HG03521 (cell line): Measurements from ENCODE around the gene TFF2.

Source experiments
- ATAC-seq: cut with Tn5 transposase; IDR thresholded peaks from one replicate; pipeline ENCODE4 v1.9.1; 2021; ENCODE audit warnings: mild to moderate bottlenecking, moderate library complexity; ENCODE audit not compliant: unreplicated experiment

TFF2 gene

DNA sequence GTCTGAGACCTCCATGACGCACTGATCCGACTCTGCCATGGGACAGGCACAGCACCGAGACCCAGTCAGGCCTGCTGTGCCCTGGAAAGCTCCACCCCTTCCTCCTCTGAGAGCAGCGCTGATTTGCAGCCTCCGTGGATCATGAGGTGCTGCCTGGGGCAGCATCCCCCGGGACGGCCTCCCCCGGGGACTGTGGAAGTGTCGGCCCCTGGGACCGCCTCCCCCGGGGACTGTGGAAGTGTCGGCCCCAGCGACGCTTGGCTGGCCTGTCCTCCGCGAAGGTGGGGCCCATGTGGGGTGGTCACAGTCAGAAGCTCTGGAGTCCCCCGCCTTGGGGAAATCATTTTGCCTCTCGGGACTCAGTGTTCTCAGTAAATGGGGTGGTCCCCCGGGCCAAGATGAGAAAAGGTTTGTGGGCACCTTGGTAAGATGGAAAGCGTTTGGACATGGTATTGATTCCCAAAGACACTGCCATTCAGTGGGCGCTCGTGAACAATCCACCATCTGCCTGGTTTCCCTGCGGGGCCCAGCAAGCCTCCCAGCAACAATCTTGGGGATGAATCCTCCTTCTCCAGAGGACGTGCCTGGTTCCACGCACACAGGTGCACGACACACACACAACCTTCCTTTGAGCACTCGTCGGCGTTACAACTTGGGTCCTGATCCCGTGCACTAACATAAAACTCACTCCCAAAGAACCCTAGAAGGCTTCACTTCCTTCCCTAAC, 3.0 kb downstream of the TFF2 start:
- ATAC-seq = no peak

GRCh38 chr21:42346866-42347600, 3.8 kb downstream of the TFF2 start:
- no peak for ATAC-seq

GRCh38 chr21:42346441-42346840, 4.4 kb downstream of the TFF2 start:
- ATAC-seq = no peak

DNA sequence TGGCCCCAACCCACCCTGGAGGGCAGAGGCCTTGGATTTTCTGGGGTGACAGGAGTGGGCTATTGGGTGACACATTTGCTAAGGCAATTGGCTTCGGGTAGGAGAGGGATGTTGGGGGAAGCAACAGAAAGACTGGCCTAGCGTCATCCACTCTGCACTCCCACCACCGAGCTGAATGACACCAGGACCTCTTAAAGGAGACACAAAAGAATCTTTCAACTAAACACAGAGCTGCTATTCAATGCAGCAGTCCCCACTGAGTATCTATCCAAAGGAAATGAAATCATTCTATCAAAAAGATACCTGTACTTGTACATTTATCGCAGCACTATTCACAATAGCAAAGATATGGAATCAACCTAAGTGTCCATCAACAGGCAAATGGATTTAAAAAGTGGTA, 6.2 kb downstream of the TFF2 start:
- ATAC-seq = no peak

DNA sequence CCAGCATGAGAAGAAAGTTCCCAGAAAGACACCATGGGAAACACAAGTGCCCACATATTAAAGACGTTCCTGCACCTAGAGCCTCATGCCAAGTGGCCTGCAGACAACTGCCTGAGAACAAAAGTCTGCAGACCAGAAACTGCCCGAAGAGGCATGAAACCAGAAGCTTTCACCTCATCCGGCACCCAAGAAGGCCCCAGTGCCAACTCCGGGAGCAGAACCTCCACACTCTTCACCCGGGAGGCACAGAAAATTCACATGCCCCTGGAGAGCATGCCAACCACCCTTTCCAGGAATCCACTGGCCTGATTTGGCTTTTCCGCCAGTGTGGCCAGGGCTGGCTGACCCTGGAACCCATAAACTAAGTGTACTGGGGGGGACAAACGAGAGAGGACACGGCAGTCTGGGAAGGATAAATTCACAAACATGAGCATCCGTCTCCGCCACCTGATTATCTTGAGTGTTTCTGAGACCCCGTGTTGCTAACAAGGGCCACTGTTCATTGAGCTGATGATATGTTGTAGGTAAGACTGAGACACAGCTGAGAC, 6.8 kb downstream of the TFF2 start:
- ATAC-seq = no peak

DNA sequence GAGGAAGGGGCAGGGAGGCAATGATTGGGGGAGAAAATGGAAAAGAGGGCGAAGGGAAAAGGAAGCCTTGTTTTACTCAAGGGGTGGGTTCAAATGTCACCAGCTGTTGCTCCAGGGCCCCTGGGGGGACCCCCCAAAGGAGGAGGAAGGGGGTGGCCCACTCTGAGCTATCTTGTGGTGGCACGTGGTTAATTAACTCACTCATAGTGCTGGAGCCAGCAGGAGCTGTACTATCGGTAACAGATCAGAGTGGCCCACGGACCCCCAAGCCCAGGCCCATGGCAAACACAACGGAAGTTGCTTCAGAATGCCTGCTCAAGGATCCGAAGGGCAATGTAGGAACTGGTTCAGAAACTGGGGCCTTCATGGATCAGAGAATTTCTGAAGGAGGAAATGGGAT, 7.2 kb downstream of the TFF2 start:
- no peak for ATAC-seq

DNA sequence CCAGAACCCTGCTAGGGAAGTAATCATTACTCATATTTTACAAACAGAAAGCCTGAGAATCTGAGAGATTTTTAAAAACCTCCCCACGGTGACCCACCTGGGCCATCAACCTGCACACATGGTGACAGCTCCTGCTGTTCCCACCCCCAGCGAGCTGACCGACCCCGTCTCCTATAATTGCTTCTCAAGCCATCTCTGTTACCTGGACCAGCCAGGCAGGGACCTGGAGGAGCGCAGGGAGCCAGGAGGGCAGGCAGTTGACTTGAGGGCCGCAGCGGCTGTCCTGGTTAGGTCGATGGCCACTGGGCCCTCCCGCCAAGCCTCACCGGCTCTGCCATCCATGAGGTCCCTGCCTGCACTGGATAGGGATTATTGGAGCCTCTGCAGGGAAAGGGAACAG, 7.7 kb downstream of the TFF2 start:
- ATAC-seq = no peak

GRCh38 chr21:42341776-42342542, 8.8 kb downstream of the TFF2 start:
- ATAC-seq = no peak

DNA sequence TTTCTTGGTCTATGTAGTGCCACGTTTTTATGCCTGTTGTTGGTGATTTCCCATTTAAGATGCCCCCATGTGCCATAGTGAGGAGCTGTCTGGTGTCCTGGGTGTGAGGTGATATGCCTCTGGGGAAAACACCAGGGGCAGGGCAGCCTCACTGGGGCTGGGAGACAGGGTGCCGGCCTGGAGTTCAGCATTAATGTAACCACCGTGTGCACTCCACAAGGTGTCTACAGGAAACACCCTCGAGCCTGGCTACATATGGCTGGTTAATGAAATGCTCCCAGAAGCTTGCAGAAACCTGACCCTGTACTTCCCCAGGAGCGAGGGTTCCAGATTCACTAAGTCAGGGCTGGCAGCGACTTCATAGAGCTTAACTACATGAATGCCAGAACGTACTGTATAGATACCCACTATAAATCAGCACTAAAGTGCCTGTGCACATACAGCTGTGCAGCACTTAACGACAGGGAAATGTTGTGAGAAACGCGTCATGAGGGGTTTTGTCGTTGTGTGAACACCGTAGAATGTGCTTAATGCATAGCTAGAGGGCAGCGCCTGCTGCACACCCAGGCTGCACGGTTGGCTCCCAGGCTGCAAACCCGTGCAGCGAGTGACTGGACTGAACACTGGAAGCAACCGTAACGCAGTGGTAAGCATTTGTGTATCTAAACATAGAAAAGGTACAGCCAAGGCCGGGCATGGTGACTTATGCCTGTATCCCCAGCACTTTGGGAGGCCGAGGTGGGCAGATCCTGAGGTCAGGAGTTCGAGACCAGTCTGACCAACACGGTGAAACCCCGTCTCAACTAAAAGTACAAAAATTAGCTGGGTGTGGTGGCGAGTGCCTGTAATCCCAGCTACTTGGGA, 10.4 kb downstream of the TFF2 start:
- ATAC-seq = no peak

- no peak for ATAC-seq
Measured at GRCh38 chr21:42338729-42339715, 11.8 kb downstream of the TFF2 start.

DNA sequence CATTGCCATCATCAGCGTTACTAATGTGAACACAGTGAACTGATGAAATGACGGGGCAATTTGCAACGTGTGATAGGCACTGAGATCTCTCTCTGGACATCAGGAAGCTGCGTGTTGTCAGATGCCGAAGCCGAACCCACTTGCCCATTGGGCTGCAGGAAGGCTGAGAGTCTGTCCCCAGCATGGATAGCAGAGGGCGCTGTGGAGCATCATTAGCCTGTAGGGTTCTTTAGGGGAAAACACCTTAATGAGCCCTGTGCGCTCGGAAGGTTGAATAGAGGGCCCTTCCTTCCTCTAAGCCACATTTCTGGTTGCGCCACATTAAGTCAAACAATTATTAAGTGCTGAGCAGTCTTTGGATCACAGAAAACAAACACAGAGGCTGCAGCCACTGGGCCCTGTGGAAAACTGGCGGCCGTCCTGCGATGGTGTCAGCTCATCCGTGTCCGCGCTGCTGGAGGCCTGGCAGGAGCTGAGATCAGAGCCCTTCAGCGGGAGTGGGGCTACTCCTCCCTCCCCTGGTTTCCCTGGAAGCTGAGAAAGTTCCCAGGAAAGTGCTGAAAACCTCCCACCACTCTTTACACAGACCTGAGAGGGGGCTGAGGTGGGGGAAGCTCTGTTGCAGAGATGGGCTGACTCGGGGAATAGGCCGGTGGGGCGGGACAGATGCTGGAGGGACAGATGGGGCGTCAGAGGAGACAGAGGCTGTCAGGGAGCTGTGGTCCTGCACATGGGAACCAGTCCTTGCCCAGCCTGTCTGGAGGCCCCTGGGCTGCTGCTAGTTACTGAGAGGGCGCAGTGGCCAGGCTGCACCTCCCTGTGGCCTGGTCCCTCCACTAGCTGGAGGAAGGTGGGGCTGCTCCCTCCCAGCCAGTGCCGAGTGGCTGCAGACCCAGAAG, 12.7 kb downstream of the TFF2 start:
- ATAC-seq = no peak

DNA sequence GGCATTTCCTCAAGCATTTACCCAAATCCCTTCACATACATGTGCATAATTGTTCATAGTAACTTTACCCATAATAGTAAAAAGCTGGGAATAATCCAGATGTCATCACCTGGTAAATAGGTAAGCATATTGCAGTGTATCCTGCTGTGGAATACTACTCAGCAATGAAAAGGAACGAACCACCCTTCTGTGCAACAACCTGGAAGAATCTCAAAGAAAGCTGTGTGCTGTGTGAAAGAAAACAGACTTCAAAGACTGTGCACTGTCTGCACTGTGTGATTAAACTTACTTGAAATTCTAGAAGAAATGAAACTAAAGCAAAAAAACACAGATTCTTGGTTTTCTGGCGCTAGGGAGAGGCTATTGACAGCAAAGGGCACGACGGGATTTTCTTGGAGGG, 13.5 kb downstream of the TFF2 start:
- no peak for ATAC-seq

- no peak for ATAC-seq
Measured at GRCh38 chr21:42336054-42336453, 14.7 kb downstream of the TFF2 start.

- ATAC-seq = no peak
Measured at GRCh38 chr21:42332557-42333317, 18.1 kb downstream of the TFF2 start.

DNA sequence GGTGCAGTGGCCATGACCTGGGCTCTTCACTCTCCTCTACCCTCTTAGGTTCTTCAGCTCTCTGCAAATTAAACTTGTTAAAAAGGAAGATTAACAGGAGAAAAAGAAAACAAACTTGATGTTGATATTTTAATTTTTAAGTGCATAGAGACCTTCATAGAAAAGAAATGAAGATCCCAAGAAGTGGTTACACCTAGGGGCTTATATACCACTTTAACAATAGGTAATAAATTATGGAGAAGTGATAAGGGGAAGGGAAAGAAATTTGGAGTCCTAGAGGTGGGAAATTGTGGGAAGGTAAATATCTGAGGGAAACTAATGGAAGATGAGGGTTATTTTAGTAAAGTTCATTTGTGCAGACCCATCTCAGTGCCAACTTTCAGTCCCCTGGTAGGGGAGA, 19.1 kb downstream of the TFF2 start:
- no peak for ATAC-seq

GRCh38 chr21:42330380-42331371, 20.1 kb downstream of the TFF2 start:
- ATAC-seq = no peak
